CD4-positive, alpha-beta T cell (primary cell): ENCODE measurements around the gene ZNF764. TPM values are rescaled to one million over a fixed set of nuclear protein-coding genes. Genes with fewer than 3 reads are reported as not detected.
"Not testable (repeated sequence)": the region's sequence is repeated elsewhere in the genome, so short reads cannot be mapped to it uniquely, and the experiment has no call there.

Experiments
- ATAC-seq: fragments of 200-7000 bp; cut with Tn5 transposase; one replicate; pipeline ENCODE4 v1.10.0; 2022; ENCODE audit warnings: mild to moderate bottlenecking; ENCODE audit not compliant: poor library complexity
- CTCF ChIA-PET: fragments of 350-600 bp; sonication (Branson Sonifier 250); formaldehyde crosslinking; loops from one replicate; lab custom pipeline; 2021; ENCODE audit warnings: antibody characterized with exemption, inconsistent platforms; lab: Charles Lee
- POLR2A ChIA-PET: fragments of 350-600 bp; sonication (Branson Sonifier 250); formaldehyde crosslinking; loops from one replicate; lab custom pipeline; 2021; ENCODE audit warnings: antibody characterized with exemption, inconsistent platforms; lab: Charles Lee
- DNase-seq, 14 experiments: peaks; one replicate each; pipeline ENCODE4 v3.0.0-alpha.2; 2013 to 2020; ENCODE audit warnings: mixed read lengths in 2 of 14
- H3K27ac ChIP-seq, 2 donors: one replicate each; pipeline versions ENCODE4 v1.5.1 to v1.7.0; 2013; ENCODE audit warnings: low read length in 2 of 2, low read depth in 1 of 2, mild to moderate bottlenecking in 1 of 2
- H3K27me3 ChIP-seq, 2 experiments: 1 replicate in 1 of 2; 2 replicates in 1 of 2; pipeline versions ENCODE4 v1.6.1 to v1.7.0; 2013; ENCODE audit warnings: low read length in 2 of 2, control low read depth in 1 of 2, mild to moderate bottlenecking in 1 of 2, moderate library complexity in 1 of 2; ENCODE audit not compliant: insufficient read depth in 2 of 2, control insufficient read depth in 1 of 2
- H3K36me3 ChIP-seq: one replicate; pipeline ENCODE4 v1.6.1; 2013; ENCODE audit warnings: low read length, control low read depth; ENCODE audit not compliant: insufficient read depth
- H3K4me1 ChIP-seq: one replicate; pipeline ENCODE4 v1.6.1; 2013; ENCODE audit warnings: low read length, control low read depth; ENCODE audit not compliant: insufficient read depth
- H3K4me3 ChIP-seq: one replicate; pipeline ENCODE4 v1.5.1; 2013; ENCODE audit warnings: mild to moderate bottlenecking, low read length, moderate library complexity
- H3K9me3 ChIP-seq, 2 experiments: 1 replicate in 1 of 2; 2 replicates in 1 of 2; pipeline versions ENCODE4 v1.6.1 to v1.7.0; 2013; ENCODE audit warnings: low read length in 2 of 2, mild to moderate bottlenecking in 2 of 2, control low read depth in 1 of 2, moderate library complexity in 1 of 2; ENCODE audit not compliant: control insufficient read depth in 1 of 2, insufficient read depth in 1 of 2
- H3K27ac Mint-ChIP-seq: one replicate; pipeline ENCODE4 v1.8.0; 2020; ENCODE audit warnings: mixed read lengths
- H3K27me3 Mint-ChIP-seq: one replicate; pipeline ENCODE4 v1.8.0; 2021; ENCODE audit warnings: mixed read lengths
- H3K36me3 Mint-ChIP-seq: one replicate; pipeline ENCODE4 v1.8.0; 2021; ENCODE audit warnings: low read depth, mixed read lengths
- H3K4me1 Mint-ChIP-seq: one replicate; pipeline ENCODE4 v1.8.0; 2021; ENCODE audit warnings: low read depth, mixed read lengths
- H3K4me3 Mint-ChIP-seq: one replicate; pipeline ENCODE4 v1.8.0; 2020; ENCODE audit warnings: mild to moderate bottlenecking, mixed read lengths
- H3K9me3 Mint-ChIP-seq: one replicate; pipeline ENCODE4 v1.8.0; 2020; ENCODE audit warnings: mixed read lengths
- CTCF ChIP-seq: fragments of 200-600 bp; IDR thresholded peaks from one replicate; pipeline ENCODE4 v1.8.0; 2022; ENCODE audit warnings: antibody characterized with exemption, mild to moderate bottlenecking
- intact Hi-C, 2 experiments: fragments of 100-400 bp; cut with DNase I in 1 of 2; cut with micrococcal nuclease in 1 of 2; formaldehyde crosslinking; loops; one replicate each; pipeline versions ENCODE4 v1.15.1 to v1.9.0; 2023 to 2025; cut with DNase I, micrococcal nuclease
- total RNA-seq, 174 experiments: library from RNA in 2 of 174; stranded (reverse) in 2 of 174; gene quantifications; one replicate each; pipeline ENCODE4 v1.2.3 and lab custom pipeline; 2021 to 2026

Gene ZNF764
- total RNA-seq, 2 experiments from 2014 or later: 20.4 to 22.9 TPM

GRCh38 chr16:30539986-30540526, 18.1 kb downstream of the ZNF764 start:
- POLR2A ChIA-PET, H3K27ac ChIP-seq: not testable (repeated sequence)
- intact Hi-C loops: loop anchor here in 1 of 2 experiments (5.0 kb wide), 2 partner anchors 57 to 93 kb away; partner anchors contain the start of gene SEPHS2

GRCh38 chr16:30539000-30539964, 18.9 kb downstream of the ZNF764 start:
- POLR2A ChIA-PET: no interaction called here
- H3K27ac Mint-ChIP-seq: no peak overlapping the region
- intact Hi-C loops: loop anchor here in 1 of 2 experiments (5.0 kb wide), 2 partner anchors 58 to 92 kb away; partner anchors contain the start of gene SEPHS2

More at GRCh38 chr16:30539986-30540526, 18.1 kb downstream of the ZNF764 start:
- CTCF ChIA-PET: interaction anchor here (0.8 kb wide), 1 partner anchor 18 kb away, joined by 3 read pairs; the partner anchor contains the start of gene ZNF764
- not testable (repeated sequence) for H3K27ac Mint-ChIP-seq, H3K9me3 Mint-ChIP-seq, H3K27me3 ChIP-seq, H3K4me3 Mint-ChIP-seq, H3K36me3 ChIP-seq, H3K27me3 Mint-ChIP-seq, ATAC-seq, H3K4me3 ChIP-seq, DNase-seq, H3K9me3 ChIP-seq
- peaks cover 19% of the 10 kb centered on the region for H3K4me1 ChIP-seq
- H3K4me1 Mint-ChIP-seq: peaks cover 27% of the 10 kb centered on the region
- peaks cover 10% of the 10 kb centered on the region for H3K36me3 Mint-ChIP-seq

GRCh38 chr16:30536391-30537024, 21.7 kb downstream of the ZNF764 start:
- peaks cover 11% of the 10 kb centered on the region for H3K36me3 ChIP-seq
- H3K9me3 ChIP-seq, ATAC-seq, H3K4me3 ChIP-seq, H3K27me3 ChIP-seq, DNase-seq, H3K27me3 Mint-ChIP-seq, H3K9me3 Mint-ChIP-seq: not testable (repeated sequence)
- peaks cover 40% of the 10 kb centered on the region for H3K4me1 ChIP-seq
- ChIA-PET POLR2A (interaction anchor here (1.1 to 3.6 kb wide), 14 partner anchors 10 to 165 kb away, joined by 3 to 116 read pairs (median 14); partner anchors contain the start of genes DCTPP1, SEPTIN1, ZNF688 and ZNF764), CTCF (interaction anchor here (1.1 to 4.2 kb wide), 13 partner anchors 16 to 106 kb away, joined by 3 to 68 read pairs (median 9); partner anchors contain the start of genes DCTPP1, ZNF689, ZNF764 and ZNF785)
- Mint-ChIP-seq H3K4me3 (peak overlapping the region; percentile 94), H3K27ac (peak overlapping the region; percentile 99), H3K36me3 (peaks cover 19% of the 10 kb centered on the region), H3K4me1 (peaks cover 35% of the 10 kb centered on the region)
- peak overlapping the region in 1 of 2 donors; percentile 85 for H3K27ac ChIP-seq
- intact Hi-C loops: loop anchor here in 1 of 2 experiments (5.0 kb wide), 2 partner anchors 61 to 89 kb away; partner anchors contain the start of gene SEPHS2

More at GRCh38 chr16:30539000-30539964, 18.9 kb downstream of the ZNF764 start:
- H3K36me3 Mint-ChIP-seq: peaks cover 16% of the 10 kb centered on the region
- H3K4me1 Mint-ChIP-seq: peaks cover 31% of the 10 kb centered on the region
- Histone ChIP-seq H3K27me3 (no peaks in the 10 kb centered on the region), H3K36me3 (no peaks in the 10 kb centered on the region), H3K4me1 (peaks cover 25% of the 10 kb centered on the region), H3K9me3 (no peaks in the 10 kb centered on the region), H3K27ac (no peak overlapping the region), H3K4me3 (no peak overlapping the region)
- no peaks in the 10 kb centered on the region for H3K9me3 Mint-ChIP-seq
- DNase-seq: no peak
- no peaks in the 10 kb centered on the region for H3K27me3 Mint-ChIP-seq
- TF ChIP-seq CTCF: no peak
- CTCF ChIA-PET: no interaction called here
- H3K4me3 Mint-ChIP-seq: no peak overlapping the region
- no peak for ATAC-seq
